ENCODE data around the gene HBG2.
"Not testable (repeated sequence)": the region's sequence is repeated elsewhere in the genome, so short reads cannot be mapped to it uniquely, and the experiment has no call there.

The HBG2 gene

GRCh38 chr11:5300251-5300650 lies 45.7 kb upstream of the HBG2 start:
- H3K27me3 ChIP-seq (ENCODE audit: control insufficient read depth in 3 of 3, insufficient read depth in 3 of 3, low read depth in 1 of 3, low read length in 3 of 3): no peaks in the 10 kb centered on the region

GRCh38 chr11:5298451-5298850 lies 43.9 kb upstream of the HBG2 start:
- Histone ChIP-seq H2BK15ac (ENCODE audit: low read length) (no peak overlapping the region), H2AFZ (ENCODE audit: low read length) (no peak overlapping the region), H3K4me3 (ENCODE audit: low read length in 2 of 2) (no peak overlapping the region), H3K4me2 (ENCODE audit: insufficient read depth, low read length, poor library complexity, severe bottlenecking) (no peak overlapping the region), H3K18ac (ENCODE audit: low read length) (no peak overlapping the region), H2BK120ac (ENCODE audit: low read depth, low read length) (no peak overlapping the region), H3K4ac (ENCODE audit: low read length) (no peak overlapping the region), H3K14ac (ENCODE audit: low read length) (no peak overlapping the region), H3K9ac (ENCODE audit: low read depth, low read length, poor library complexity) (no peak overlapping the region), H3K36me3 (replicated peaks in 1 of 2; ENCODE audit: control insufficient read depth in 2 of 2, insufficient read depth in 2 of 2, low read length in 2 of 2) (no peaks in the 10 kb centered on the region), H3K9me3 (replicated peaks in 1 of 2; ENCODE audit: control insufficient read depth in 2 of 2, insufficient read depth in 1 of 2, low read depth in 1 of 2, low read length in 2 of 2) (peaks cover 0 to 2% of the 10 kb centered on the region in 2 donors), H4K91ac (ENCODE audit: low read depth, low read length, poor library complexity) (no peak overlapping the region), H3K4me1 (ENCODE audit: control insufficient read depth in 2 of 2, insufficient read depth in 1 of 2, low read depth in 1 of 2, low read length in 2 of 2) (no peaks in the 10 kb centered on the region), H2AK5ac (ENCODE audit: low read depth, low read length) (no peak overlapping the region), H3K27me3 (ENCODE audit: control insufficient read depth in 3 of 3, insufficient read depth in 3 of 3, low read depth in 1 of 3, low read length in 3 of 3) (no peaks in the 10 kb centered on the region), H4K8ac (ENCODE audit: low read depth, low read length) (no peak overlapping the region), H2BK5ac (ENCODE audit: low read length) (no peak overlapping the region), H3K79me1 (ENCODE audit: low read depth, low read length) (no peaks in the 10 kb centered on the region), H3K23ac (ENCODE audit: low read depth, low read length, poor library complexity) (no peak overlapping the region), H3K27ac (replicated peaks; ENCODE audit: low read length) (no peak overlapping the region), H2BK12ac (ENCODE audit: low read length) (no peak overlapping the region)
- no peak for DNase-seq (ENCODE audit: low spot score)
- WGBS, 2 donors (ENCODE audit: extremely low coverage in 2 of 2, insufficient read length in 2 of 2, insufficient replicate concordance in 1 of 2): no CpG with 5 or more reads among the region's 1 CpG

More at GRCh38 chr11:5300251-5300650, 45.7 kb upstream of the HBG2 start:
- H3K9me3 ChIP-seq (replicated peaks in 1 of 2; ENCODE audit: control insufficient read depth in 2 of 2, insufficient read depth in 1 of 2, low read depth in 1 of 2, low read length in 2 of 2): peaks cover 0 to 2% of the 10 kb centered on the region in 2 donors
- H3K27ac ChIP-seq (replicated peaks; ENCODE audit: low read length): no peak overlapping the region
- no peak overlapping the region for H2AFZ ChIP-seq (ENCODE audit: low read length)
- H3K36me3 ChIP-seq (replicated peaks in 1 of 2; ENCODE audit: control insufficient read depth in 2 of 2, insufficient read depth in 2 of 2, low read length in 2 of 2): no peaks in the 10 kb centered on the region
- H3K9ac ChIP-seq (ENCODE audit: low read depth, low read length, poor library complexity): no peak overlapping the region
- H3K18ac ChIP-seq (ENCODE audit: low read length): no peak overlapping the region
- H3K14ac ChIP-seq (ENCODE audit: low read length): no peak overlapping the region
- H2BK12ac ChIP-seq (ENCODE audit: low read length): no peak overlapping the region
- no peaks in the 10 kb centered on the region for H3K4me1 ChIP-seq (ENCODE audit: control insufficient read depth in 2 of 2, insufficient read depth in 1 of 2, low read depth in 1 of 2, low read length in 2 of 2)
- H2BK5ac ChIP-seq (ENCODE audit: low read length): no peak overlapping the region
- no peak overlapping the region for H3K4me3 ChIP-seq (ENCODE audit: low read length in 2 of 2)
- no CpG with 5 or more reads among the region's 3 CpGs for WGBS, 2 donors (ENCODE audit: extremely low coverage in 2 of 2, insufficient read length in 2 of 2, insufficient replicate concordance in 1 of 2)
- no peak overlapping the region for H3K4me2 ChIP-seq (ENCODE audit: insufficient read depth, low read length, poor library complexity, severe bottlenecking)
- H4K91ac ChIP-seq (ENCODE audit: low read depth, low read length, poor library complexity): no peak overlapping the region
- no peak overlapping the region for H3K23ac ChIP-seq (ENCODE audit: low read depth, low read length, poor library complexity)
- no peak overlapping the region for H2BK120ac ChIP-seq (ENCODE audit: low read depth, low read length)
- H3K79me1 ChIP-seq (ENCODE audit: low read depth, low read length): no peaks in the 10 kb centered on the region
- H2BK15ac ChIP-seq (ENCODE audit: low read length): no peak overlapping the region
- no peak overlapping the region for H2AK5ac ChIP-seq (ENCODE audit: low read depth, low read length)
- no peak for DNase-seq (ENCODE audit: low spot score)
- H3K4ac ChIP-seq (ENCODE audit: low read length): no peak overlapping the region
- no peak overlapping the region for H4K8ac ChIP-seq (ENCODE audit: low read depth, low read length)

GRCh38 chr11:5297721-5298323 lies 43.2 kb upstream of the HBG2 start:
- H3K18ac ChIP-seq (ENCODE audit: low read length): no peak overlapping the region
- H3K14ac ChIP-seq (ENCODE audit: low read length): no peak overlapping the region
- H3K9me3 ChIP-seq (replicated peaks in 1 of 2; ENCODE audit: control insufficient read depth in 2 of 2, insufficient read depth in 1 of 2, low read depth in 1 of 2, low read length in 2 of 2): peaks cover 0 to 2% of the 10 kb centered on the region in 2 donors
- H3K79me1 ChIP-seq (ENCODE audit: low read depth, low read length): no peaks in the 10 kb centered on the region
- no peak overlapping the region for H2BK5ac ChIP-seq (ENCODE audit: low read length)
- H2BK15ac ChIP-seq (ENCODE audit: low read length): no peak overlapping the region
- H3K4me2 ChIP-seq (ENCODE audit: insufficient read depth, low read length, poor library complexity, severe bottlenecking): no peak overlapping the region
- H3K36me3 ChIP-seq (replicated peaks in 1 of 2; ENCODE audit: control insufficient read depth in 2 of 2, insufficient read depth in 2 of 2, low read length in 2 of 2): no peaks in the 10 kb centered on the region
- no peak overlapping the region for H3K9ac ChIP-seq (ENCODE audit: low read depth, low read length, poor library complexity)
- no peak overlapping the region for H3K23ac ChIP-seq (ENCODE audit: low read depth, low read length, poor library complexity)
- no peak overlapping the region for H3K27ac ChIP-seq (replicated peaks; ENCODE audit: low read length)
- 100% methylated on average over 1 of the region's 4 CpGs; no CpG with 5 or more reads in 1 of the 2 donors for WGBS, 2 donors (ENCODE audit: extremely low coverage in 2 of 2, insufficient read length in 2 of 2, insufficient replicate concordance in 1 of 2)
- H3K4me3 ChIP-seq (ENCODE audit: low read length in 2 of 2): no peak overlapping the region
- no peak overlapping the region for H3K4ac ChIP-seq (ENCODE audit: low read length)
- no peaks in the 10 kb centered on the region for H3K27me3 ChIP-seq (ENCODE audit: control insufficient read depth in 3 of 3, insufficient read depth in 3 of 3, low read depth in 1 of 3, low read length in 3 of 3)
- H2BK120ac ChIP-seq (ENCODE audit: low read depth, low read length): no peak overlapping the region
- H2AK5ac ChIP-seq (ENCODE audit: low read depth, low read length): no peak overlapping the region
- H3K4me1 ChIP-seq (ENCODE audit: control insufficient read depth in 2 of 2, insufficient read depth in 1 of 2, low read depth in 1 of 2, low read length in 2 of 2): no peaks in the 10 kb centered on the region
- no peak overlapping the region for H2BK12ac ChIP-seq (ENCODE audit: low read length)
- no peak overlapping the region for H4K8ac ChIP-seq (ENCODE audit: low read depth, low read length)
- no peak for DNase-seq (ENCODE audit: low spot score)
- no peak overlapping the region for H2AFZ ChIP-seq (ENCODE audit: low read length)
- no peak overlapping the region for H4K91ac ChIP-seq (ENCODE audit: low read depth, low read length, poor library complexity)

GRCh38 chr11:5294342-5294995 lies 39.9 kb upstream of the HBG2 start:
- not testable (repeated sequence) for H3K79me1 ChIP-seq (ENCODE audit: low read depth, low read length); H2BK15ac ChIP-seq (ENCODE audit: low read length); DNase-seq (ENCODE audit: low spot score); H3K4ac ChIP-seq (ENCODE audit: low read length); H2BK120ac ChIP-seq (ENCODE audit: low read depth, low read length); H3K27me3 ChIP-seq (ENCODE audit: control insufficient read depth in 3 of 3, insufficient read depth in 3 of 3, low read depth in 1 of 3, low read length in 3 of 3); H2BK12ac ChIP-seq (ENCODE audit: low read length); H3K23ac ChIP-seq (ENCODE audit: low read depth, low read length, poor library complexity); H3K4me3 ChIP-seq (ENCODE audit: low read length in 2 of 2); H2BK5ac ChIP-seq (ENCODE audit: low read length); H2AFZ ChIP-seq (ENCODE audit: low read length); H3K4me1 ChIP-seq (ENCODE audit: control insufficient read depth in 2 of 2, insufficient read depth in 1 of 2, low read depth in 1 of 2, low read length in 2 of 2); H3K4me2 ChIP-seq (ENCODE audit: insufficient read depth, low read length, poor library complexity, severe bottlenecking); H3K9me3 ChIP-seq (replicated peaks in 1 of 2; ENCODE audit: control insufficient read depth in 2 of 2, insufficient read depth in 1 of 2, low read depth in 1 of 2, low read length in 2 of 2); H3K9ac ChIP-seq (ENCODE audit: low read depth, low read length, poor library complexity); H3K18ac ChIP-seq (ENCODE audit: low read length); H3K14ac ChIP-seq (ENCODE audit: low read length); H4K91ac ChIP-seq (ENCODE audit: low read depth, low read length, poor library complexity); H2AK5ac ChIP-seq (ENCODE audit: low read depth, low read length); H3K27ac ChIP-seq (replicated peaks; ENCODE audit: low read length); H4K8ac ChIP-seq (ENCODE audit: low read depth, low read length); H3K36me3 ChIP-seq (replicated peaks in 1 of 2; ENCODE audit: control insufficient read depth in 2 of 2, insufficient read depth in 2 of 2, low read length in 2 of 2)
- WGBS, 2 donors (ENCODE audit: extremely low coverage in 2 of 2, insufficient read length in 2 of 2, insufficient replicate concordance in 1 of 2): no CpG with 5 or more reads among the region's 41 CpGs

Measured in neuronal stem cell (in vitro differentiated cells).